Lower leg skin (tissue), 4 donors: ENCODE data around the gene SFR1. TPM values are rescaled to one million over a fixed set of nuclear protein-coding genes. Genes with fewer than 3 reads are reported as not detected.

ENCODE experiments used
- DNase-seq, 2 donors: peaks; one replicate each; pipeline ENCODE4 v3.0.0-alpha.2; 2019; ENCODE audit warnings: low spot score in 2 of 2
- H3K4me3 ChIP-seq: fragments of 200-600 bp; sonication (generic); 2 replicates; pipeline ENCODE4 v1.5.1; 2017; ENCODE audit warnings: mild to moderate bottlenecking, low read depth; ENCODE audit not compliant: poor library complexity, severe bottlenecking
- POLR2A ChIP-seq, 2 donors: fragments of 450-650 bp; IDR thresholded peaks; one replicate each; pipeline ENCODE4 v1.6.1; 2016 to 2017; ENCODE audit warnings: antibody characterized with exemption in 2 of 2, mild to moderate bottlenecking in 1 of 2, moderate library complexity in 1 of 2
- WGBS, 2 donors: methylation state at CpG; one replicate each; pipeline ENCODE4 v1.1.5; 2018; 5-methylcytosine and 5-hydroxymethylcytosine counted together
- intact Hi-C: fragments of 100-400 bp; cut with DNase I; formaldehyde crosslinking; loops from one replicate; pipeline ENCODE4 v1.15.0; 2023; ENCODE audit warnings: low total_unique reads
- total RNA-seq, 4 donors: library from RNA; depleted of rRNA; stranded (reverse); fragments of >200 nt; gene quantifications; one replicate each; pipeline ENCODE4 v1.1.0, GENCODE V29; 2016
- TF ChIP-seq, protein P1 (sequence below), 3 donors: fragments of 450-650 bp; IDR thresholded peaks; one replicate each; pipeline ENCODE4 v1.5.1; 2016; ENCODE audit warnings: antibody characterized with exemption in 3 of 3, mild to moderate bottlenecking in 3 of 3, moderate library complexity in 2 of 3

The SFR1 gene, protein sequence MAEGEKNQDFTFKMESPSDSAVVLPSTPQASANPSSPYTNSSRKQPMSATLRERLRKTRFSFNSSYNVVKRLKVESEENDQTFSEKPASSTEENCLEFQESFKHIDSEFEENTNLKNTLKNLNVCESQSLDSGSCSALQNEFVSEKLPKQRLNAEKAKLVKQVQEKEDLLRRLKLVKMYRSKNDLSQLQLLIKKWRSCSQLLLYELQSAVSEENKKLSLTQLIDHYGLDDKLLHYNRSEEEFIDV
- total RNA-seq, result 1 to 10 TPM; 2.1 to 10.0 (median 3.5) TPM

DNA sequence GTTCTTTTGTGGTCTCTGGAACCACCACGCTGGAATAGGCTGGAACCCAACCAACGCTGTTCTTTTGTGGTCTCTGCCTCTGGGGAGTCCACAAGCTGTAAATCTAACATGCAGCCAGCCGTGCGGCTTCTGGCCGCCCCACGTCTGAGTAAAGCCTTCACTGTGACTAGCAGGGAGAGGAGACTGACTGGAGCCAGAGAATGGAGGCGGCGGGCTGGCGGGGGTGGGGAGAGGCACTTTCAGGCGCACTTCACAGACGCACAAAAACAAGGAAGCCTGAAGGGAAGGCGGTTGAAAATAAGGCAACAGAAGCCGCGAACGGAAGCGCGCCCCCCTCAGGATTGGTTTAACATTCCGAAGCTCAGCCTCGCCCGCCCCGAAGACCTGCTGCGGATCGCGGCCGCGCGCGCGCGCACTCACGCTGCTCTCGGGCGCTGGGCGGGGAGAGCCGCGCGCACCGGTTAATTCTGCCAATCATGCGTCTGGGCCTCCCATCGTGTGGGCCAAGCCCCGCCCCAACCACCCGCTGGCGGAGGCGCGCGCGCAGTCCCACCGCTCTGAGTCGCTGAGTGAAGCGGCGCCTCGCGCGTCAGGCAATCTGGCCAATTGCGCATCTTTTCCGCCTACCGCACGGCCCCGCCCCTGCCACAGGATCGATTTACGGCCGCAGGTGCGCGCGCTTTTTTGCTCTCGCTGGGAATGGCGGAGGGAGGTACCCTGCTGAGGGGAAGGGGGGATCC, at the start of gene SFR1:
Gene SFR1, plus strand, starts transcription at position 687 of the 740 bp plus-strand sequence. Its CDS starts 13 bp downstream, at position 700.
- peak in 1 of 2 donors; percentile 37 for TF ChIP-seq POLR2A (IDR thresholded peaks at IDR 0.05)
- TF ChIP-seq, protein P1, sequence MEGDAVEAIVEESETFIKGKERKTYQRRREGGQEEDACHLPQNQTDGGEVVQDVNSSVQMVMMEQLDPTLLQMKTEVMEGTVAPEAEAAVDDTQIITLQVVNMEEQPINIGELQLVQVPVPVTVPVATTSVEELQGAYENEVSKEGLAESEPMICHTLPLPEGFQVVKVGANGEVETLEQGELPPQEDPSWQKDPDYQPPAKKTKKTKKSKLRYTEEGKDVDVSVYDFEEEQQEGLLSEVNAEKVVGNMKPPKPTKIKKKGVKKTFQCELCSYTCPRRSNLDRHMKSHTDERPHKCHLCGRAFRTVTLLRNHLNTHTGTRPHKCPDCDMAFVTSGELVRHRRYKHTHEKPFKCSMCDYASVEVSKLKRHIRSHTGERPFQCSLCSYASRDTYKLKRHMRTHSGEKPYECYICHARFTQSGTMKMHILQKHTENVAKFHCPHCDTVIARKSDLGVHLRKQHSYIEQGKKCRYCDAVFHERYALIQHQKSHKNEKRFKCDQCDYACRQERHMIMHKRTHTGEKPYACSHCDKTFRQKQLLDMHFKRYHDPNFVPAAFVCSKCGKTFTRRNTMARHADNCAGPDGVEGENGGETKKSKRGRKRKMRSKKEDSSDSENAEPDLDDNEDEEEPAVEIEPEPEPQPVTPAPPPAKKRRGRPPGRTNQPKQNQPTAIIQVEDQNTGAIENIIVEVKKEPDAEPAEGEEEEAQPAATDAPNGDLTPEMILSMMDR (IDR thresholded peaks at IDR 0.05), result peak in 1 of 3 donors; percentile 37
- H3K4me3 ChIP-seq, result peak within 1 kb of the TSS; percentile 62
- 0 to 1% methylated on average over 63 to 65 of the region's 67 CpGs for WGBS, 2 donors
- DNase-seq, result peak; percentile 98 to 100
- intact Hi-C loops, result no loop called here

DNA sequence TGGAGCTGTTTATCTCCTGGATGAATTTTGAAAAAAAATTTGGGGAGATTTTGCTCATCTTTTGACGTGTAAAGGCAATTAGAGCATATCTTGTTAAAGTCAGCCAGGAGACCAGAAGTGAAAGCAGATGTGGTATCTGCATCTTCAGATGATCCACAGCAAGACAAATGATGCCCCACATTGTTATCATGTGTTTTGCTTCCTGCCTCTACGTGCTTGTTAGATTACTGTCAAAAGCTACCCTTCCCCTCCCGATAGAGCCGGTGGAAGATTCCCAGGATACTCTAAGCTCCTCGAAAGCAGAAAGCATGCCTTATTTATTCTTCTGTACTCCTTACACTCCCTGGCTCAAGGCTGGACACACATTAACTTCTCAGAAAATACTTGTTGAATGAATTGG, 49.2 kb upstream of the SFR1 start:
- intact Hi-C loops, result no loop called here
- TF ChIP-seq, protein P1 (IDR thresholded peaks at IDR 0.05), result no peak
- TF ChIP-seq POLR2A (IDR thresholded peaks at IDR 0.05), result no peak
- no peak overlapping the region for H3K4me3 ChIP-seq
- 47 to 61% methylated on average over 5 of the region's 5 CpGs for WGBS, 2 donors
- no peak for DNase-seq

DNA sequence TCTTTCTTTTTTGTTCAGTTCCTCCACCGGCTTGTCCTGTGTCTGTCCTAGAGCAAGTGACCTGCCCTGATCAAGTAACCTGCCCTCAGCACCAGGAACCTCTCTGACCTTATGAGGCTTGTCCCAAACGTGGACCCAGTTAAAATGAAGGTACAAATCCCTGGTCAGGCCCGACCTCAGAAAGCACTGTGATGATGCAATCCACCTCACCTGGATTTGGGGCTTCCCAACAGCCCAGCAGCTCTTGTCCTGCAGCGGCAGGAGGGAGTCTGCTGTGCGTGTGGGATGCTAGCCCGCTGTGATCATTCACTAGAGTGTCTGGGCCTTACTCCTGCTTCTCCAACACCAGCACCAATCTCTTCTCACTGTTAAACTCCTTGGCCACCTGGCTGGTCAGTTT, 47.5 kb upstream of the SFR1 start:
- intact Hi-C loops, result no loop called here
- WGBS, 2 donors, result 83 to 87% methylated on average over 6 of the region's 6 CpGs
- TF ChIP-seq, protein P1 (IDR thresholded peaks at IDR 0.05), result no peak
- TF ChIP-seq POLR2A (IDR thresholded peaks at IDR 0.05), result no peak
- no peak for DNase-seq
- H3K4me3 ChIP-seq, result no peak overlapping the region

DNA sequence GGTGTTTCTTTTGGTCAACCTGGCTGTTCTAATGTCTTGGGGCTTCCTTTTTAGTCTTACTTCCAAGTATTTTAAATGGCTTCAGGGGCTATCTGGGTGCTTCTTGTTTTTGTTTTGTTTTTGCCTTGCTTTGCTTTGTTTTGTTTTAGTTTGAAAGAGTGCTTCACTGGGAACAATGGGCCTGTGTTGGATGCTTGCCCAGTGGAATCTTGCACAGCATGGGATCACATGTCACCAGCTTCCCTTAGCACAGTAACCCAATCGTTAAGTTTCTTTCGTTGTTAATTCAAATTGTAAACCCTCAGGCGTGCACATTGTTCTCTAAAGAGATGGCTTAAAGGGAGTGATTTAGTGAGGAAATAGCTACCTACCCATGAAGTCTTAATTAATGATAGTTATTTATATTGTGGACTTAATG, 45.2 kb upstream of the SFR1 start:
- no peak for DNase-seq
- no peak overlapping the region for H3K4me3 ChIP-seq
- 25 to 27% methylated on average over 3 of the region's 3 CpGs for WGBS, 2 donors
- intact Hi-C loops, result loop anchor here (5.0 kb wide), 1 partner anchor 791 kb away; no protein-coding TSS in a partner anchor
- TF ChIP-seq, protein P1 (IDR thresholded peaks at IDR 0.05), result no peak
- no peak for TF ChIP-seq POLR2A (IDR thresholded peaks at IDR 0.05)

DNA sequence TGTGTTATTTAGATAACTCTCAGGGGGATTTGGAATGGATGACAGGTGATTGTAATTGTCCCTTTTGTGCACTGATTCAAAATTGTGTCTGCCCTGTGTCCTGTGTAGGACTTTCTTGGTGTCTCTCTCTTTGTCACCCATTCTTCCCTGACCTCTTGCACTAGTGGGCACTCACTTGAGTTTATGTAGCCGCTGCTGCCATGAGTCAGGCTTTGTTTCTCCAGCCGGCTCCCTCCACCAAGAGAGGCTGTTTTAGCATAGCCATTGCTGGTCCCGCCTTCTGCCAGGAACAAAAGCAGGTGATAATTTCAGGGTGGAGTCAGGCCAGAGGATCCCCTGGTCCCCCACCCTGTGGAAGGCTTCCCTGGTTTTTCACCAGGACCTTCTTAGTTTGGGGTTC, 44.7 kb upstream of the SFR1 start:
- WGBS, 2 donors, result 56 to 66% methylated on average over 3 of the region's 3 CpGs
- intact Hi-C loops, result loop anchor here (5.0 kb wide), 1 partner anchor 790 kb away; no protein-coding TSS in a partner anchor

More for the DNA sequence above, 44.7 kb upstream of the SFR1 start:
- TF ChIP-seq POLR2A (IDR thresholded peaks at IDR 0.05), result no peak
- TF ChIP-seq, protein P1 (IDR thresholded peaks at IDR 0.05), result no peak
- DNase-seq, result no peak
- H3K4me3 ChIP-seq, result no peak overlapping the region
